GM19099 (cell line): ENCODE results near the gene ZNF546.
A peak's percentile ranks its signal among the peaks of the same experiment; 100 is the strongest.

Experiments used
- POLR2A ChIP-seq: IDR thresholded peaks from 3 replicates; pipeline ENCODE4 v1.6.1; 2011; ENCODE audit warnings: low read depth; ENCODE audit not compliant: insufficient read length; ENCODE audit errors: extremely low read depth

ZNF546 gene

DNA sequence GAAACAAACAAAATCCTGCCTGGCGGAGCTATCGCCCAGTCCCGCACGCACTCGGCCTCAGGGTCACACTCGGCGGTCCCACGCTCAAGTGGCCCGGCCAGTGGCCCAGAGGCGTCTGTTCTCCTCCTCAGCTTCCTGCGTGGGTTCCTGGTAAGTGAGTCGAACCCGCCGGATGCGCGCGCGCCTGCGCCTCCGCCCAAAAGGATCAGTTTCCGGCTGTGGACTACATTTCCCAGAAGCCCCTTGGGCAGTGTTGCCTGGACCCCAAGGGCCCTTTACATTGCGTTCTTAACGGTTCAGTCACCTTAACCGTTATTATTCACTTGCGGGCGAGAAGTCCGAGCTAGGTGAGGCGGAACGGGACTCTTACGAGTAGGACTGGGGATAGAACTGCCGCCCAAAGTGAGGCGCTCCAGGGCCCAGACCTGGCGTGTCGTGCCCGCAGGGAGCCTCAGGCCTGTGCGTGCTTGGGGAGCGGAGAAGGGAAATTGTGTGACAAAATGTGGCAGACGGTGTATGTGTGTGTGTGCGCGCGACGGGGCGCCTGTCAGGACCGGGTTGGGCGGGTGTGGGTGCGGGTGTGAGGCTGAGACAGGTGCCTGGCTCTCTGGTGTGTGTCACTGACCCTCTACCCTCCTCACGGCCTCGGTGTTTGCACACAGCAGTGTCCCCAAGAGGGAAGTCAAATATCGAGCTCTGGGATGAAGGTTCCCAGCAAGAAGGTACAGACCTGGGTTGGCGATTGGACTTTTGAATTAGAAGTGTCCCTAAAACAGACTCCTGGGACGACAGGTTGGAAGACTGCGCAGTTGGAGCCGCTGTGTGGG lies at the start of gene ZNF546:
Gene ZNF546, plus strand, starts transcription at position 250 of the 827 bp plus-strand sequence. CDS start 1,267 bp downstream, outside the sequence.
- peak; percentile 98 for TF ChIP-seq POLR2A

DNA sequence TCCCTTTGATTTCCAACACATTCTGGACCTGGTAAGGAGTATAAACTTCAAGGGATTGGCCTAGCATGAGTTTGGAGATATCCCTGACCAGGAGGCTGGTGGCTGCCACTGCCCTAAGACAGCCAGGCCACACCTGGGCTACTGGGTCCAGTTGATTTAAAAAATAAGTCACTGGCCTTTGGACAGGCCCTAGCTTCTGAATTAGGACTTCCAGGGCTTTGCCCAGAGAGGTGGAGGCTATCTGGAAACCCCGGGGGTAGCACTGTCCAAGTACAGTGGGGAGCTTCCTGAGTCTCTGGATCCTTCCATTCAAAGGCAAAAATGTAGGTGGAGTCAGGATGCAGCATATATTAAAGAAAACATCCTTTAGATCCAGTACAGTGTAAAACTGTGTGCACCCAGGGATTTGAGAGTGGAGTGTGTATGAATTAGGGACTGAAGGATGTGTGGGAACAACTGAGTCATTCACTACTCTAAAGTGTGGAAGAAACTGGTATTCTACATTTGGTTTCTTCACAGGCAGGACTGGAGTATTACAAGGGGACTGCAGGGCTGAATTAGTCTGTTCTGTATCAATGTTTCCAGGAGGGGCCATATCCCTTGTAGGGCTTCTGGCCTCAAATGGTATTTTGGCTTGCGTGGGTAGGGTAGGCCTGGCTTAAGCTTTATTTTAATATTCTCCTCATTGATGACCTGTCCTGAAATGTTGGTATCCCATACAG lies 47.7 kb upstream of the ZNF546 start:
- no peak for TF ChIP-seq POLR2A

DNA sequence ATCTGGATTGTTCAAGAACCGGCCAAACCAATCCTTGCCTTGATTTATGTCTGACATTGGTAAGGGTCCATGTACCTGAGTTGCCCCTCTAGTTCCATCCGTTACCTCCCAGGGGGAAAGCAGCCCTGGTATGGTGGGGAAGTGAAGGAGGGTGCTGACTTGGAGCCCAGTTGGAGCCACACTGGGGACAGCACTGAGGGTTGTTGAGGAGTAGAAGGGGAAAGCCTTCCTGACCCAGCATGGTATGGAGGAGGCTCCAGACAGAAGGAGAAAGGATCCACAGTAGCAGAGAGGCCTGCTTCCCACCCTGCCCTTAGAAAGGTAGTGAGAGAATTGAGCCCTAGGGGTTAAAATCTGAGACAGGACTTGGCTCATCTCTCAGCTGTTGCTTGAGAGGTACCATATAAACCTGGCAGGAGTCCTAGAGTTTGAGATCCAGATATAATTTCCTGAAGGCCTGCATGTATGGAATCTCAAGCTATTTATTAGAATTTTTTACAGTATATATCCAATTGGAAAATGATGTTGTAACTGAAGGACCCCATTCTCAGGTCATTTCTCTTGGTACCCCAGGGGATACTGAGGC lies 45.7 kb upstream of the ZNF546 start:
- no peak for TF ChIP-seq POLR2A

DNA sequence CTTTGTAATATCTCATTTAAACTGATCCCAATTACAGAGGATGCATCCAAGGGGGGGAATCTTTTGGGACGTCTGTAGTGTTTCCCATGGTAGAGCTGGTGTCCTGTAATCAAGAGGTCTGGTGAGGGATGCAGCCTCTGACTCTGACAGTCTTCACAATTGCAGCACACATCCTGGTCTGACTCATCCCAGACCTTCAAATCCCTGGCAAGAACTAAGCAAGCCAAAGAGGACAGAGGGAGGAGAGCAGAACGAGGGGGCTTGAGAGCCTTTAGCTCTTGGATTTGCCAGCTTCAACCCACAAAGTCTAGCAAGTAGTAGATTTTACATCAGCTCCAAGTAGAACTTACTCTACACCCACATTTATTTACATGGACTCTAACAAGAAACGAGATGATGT lies 45.2 kb upstream of the ZNF546 start:
- no peak for TF ChIP-seq POLR2A

DNA sequence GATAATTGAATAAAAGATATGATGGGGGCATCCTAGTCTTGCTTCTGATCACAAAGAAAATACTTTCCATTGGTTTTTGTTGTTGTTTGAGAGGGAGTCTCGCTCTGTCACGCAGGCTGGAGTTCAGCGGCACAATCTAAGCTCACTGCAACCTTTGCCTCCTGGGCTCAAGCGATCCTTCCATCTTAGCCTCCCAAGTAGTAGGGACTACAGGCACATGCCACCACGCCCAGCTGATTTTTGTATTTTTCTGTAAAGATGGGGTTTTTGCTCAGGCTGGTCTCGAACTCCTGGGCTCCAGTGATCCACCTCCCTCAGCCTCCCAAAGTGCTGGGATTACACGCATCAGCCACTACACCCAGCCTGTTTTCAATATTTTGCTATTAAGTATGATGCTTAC lies 42.9 kb upstream of the ZNF546 start:
- TF ChIP-seq POLR2A = no peak

DNA sequence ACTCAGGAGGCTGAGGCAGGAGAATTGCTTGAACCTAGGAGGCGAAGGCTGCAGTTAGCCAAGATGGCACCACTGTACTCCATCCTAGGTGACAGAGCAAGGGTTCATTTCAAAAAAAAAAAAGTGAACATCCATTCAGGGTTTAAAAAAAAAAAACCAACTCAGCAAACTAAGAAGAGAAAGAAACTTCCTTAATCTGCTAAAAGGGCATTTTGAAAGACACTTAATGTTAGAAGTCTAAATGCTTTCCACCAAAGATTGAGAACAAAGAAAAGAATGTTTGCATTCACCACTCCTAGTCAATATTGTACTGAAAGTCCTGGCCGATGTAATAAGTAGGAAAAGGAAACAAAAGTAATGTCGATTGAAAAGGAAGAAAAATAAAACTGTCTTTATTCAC lies 33.0 kb upstream of the ZNF546 start:
- TF ChIP-seq POLR2A = no peak

DNA sequence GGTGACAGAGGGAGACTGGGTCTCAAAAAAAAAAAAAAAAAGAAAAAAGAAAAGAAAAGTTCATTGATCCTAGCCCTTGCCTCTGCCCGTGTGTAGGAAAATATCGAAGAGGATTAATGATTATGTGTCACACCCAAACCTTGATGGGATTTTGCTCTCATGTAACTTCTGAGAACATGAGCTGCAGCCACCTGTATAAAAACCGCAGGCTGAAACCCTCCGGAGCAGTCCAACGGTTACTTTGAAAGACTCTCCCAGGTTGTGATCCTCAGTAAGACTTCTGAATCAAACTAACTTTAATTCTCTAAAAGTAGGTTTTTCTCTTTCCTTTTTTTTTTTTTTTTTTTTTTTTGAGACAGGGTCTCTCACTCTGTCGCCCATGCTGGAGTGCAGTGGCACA lies 30.2 kb upstream of the ZNF546 start:
- TF ChIP-seq POLR2A = no peak

DNA sequence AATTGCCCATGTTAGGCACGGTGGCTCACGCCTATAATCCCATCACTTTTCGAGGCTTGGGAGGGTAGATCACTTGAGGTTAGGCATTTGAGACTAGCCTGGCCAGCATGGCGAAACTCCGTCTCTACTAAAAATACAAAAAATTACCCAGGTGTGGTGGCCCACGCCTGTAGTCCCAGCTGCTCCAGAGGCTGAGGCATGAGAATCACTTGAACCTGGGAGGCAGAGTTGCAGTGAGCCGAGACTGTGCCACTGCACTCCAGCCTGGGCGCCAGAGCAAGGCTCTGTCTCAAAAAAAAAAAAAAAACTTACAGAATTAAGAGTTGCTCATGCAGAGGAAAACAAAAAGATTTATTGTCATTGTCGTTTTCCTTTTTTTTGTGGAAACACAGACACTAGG lies 29.3 kb upstream of the ZNF546 start:
- TF ChIP-seq POLR2A = no peak

DNA sequence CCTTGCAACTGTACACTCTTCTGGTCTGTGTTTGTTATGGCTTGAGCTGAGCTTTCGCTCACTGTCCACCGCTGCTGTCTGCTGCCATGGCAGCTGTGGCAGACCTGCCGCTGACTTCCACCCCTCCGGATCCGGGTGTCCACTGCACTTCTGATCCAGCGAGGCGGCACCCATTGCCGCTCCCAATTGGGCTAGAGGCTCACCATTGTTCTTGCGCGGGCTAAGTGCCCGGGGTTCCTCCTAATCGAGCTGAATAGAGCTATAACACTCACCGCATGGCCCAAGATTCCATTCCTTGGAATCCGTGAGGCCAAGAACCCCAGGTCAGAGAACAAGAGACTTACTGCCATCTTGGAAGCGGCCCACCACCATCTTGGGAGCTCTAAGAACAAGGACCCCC lies 28.1 kb upstream of the ZNF546 start:
- no peak for TF ChIP-seq POLR2A

DNA sequence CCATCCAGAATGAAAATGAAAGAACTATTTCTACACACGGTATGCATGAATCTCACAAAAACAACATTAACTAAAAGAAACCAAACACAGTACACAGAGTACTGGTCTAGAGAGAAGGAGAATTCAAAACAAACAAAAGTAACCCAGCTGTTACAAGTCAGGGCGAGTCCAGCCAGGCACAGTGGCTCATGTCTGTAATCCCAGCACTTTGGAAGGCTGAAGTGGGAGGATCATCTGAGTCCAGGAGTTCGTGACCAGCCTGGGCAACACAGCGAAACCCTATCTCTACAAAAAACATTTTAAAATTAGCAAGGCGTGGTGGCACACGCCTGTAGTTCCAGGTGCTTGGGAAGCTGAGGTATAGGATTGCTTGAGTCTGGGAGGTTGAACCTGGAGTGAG lies 27.6 kb upstream of the ZNF546 start:
- TF ChIP-seq POLR2A = no peak

DNA sequence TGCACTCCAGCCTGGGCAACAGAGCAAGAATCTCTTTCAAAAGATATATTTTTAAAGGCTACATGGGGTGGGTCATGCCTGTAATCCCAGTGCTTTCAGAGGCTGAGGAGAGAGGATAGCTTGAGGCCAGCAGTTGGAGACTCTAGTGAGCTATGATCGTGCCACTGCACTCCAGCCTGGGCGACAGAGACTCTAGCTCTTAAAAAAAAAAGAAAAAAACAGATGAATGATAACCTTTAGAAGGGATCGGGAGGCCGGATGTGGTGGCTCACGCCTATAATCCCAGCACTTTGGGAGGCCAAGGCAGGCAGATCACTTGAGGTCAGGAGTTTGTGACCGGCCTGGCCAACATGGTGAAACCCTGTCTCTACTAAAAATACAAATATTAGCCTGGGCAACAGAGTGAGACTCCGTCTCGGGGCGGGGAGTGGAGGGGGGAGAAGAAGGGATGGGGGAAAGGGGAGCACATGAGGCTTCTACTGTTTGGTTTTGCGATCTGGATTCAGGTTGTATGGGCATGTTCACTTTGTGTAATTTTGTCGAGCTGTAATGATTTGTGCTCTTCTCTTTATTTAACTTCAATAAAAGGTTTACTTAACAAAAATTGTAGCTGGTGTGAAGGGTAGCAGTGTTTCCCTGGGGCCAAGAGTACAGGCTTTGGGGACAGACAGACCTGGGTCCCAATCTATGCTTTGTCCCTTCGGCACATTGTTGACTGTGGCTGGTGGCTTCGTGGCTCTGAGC lies 27.0 kb upstream of the ZNF546 start:
- TF ChIP-seq POLR2A = no peak

DNA sequence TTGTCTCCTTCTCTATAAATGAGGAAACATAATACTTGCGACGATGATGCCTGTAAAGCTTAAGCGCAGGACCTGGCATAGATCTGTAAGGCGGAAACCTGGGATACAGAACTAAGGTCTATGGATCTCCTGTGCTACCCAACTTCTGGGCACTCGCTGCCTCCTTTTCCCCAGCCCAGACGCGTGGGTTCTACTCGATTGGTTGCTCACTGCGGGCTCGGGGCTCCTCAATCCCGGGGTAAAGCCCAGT lies 26.5 kb upstream of the ZNF546 start:
- no peak for TF ChIP-seq POLR2A

DNA sequence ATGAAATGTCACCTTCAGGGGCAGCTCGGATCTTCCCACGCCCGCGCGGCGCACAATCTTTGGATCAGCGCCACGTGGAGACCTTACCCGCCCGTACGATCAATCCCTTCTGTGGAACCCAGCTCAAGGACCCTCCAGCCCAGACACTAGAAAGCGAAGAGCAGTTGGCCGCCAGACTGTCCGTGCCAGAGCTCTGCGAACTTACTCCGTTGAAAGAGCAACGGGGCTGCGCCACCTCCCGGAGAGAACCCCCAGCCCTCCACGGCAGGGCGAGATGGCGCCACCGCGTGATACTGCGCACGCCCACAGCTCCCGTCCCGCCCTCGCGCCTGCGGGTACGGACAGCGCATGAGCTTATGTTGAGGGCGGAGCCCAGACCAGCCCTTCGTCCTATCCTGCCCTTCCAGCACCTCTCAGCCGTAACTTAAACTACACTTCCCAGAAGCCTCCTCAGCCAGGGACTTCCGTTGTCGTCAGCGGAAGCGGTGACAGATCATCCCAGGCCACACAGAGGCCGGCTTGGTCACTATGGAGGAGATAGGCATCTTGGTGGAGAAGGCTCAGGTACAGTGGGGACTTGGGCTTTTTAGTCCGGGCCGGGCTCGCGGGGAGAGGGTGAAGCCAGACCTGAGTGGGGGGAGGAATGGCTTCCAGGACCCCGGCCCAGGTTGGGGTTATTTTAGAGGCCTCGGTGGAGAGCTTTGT lies 26.0 kb upstream of the ZNF546 start, which contains the start of gene PSMC4:
Gene PSMC4, plus strand, starts transcription at position 491 of the 705 bp plus-strand sequence. Its CDS starts 38 bp downstream, at position 529.
- peak; percentile 78 for TF ChIP-seq POLR2A

DNA sequence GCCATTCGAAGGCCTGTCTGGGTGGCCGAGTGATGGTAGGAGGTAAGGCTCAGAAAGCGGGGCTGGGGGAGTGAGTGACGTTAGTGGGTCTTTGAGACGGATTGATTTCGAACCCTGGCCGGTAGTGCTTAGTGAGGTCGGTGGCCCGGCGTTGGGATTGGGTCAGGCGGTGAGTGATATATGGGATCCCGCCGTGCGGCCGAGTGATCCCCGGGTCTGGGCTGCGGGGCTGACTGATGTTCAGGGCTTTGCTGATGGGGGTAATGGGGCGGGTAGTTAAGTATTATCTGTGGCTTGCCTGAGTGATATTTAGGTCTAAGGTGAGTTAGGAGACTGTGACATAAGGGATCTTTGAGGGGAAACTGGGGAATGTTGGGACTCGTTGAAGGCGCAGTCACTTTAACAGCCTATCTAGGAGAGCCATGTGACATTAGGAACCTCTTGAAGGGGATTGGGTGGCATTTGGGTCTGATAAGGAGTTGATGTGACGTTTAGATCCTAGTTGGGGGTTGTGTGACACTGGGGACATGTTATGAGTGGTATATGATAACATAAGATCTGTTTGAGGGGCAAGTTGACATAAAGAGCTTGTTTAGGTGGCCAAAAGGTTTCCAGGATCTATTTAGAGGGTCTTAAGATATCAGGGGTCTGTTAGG lies 25.4 kb upstream of the ZNF546 start:
- no peak for TF ChIP-seq POLR2A

DNA sequence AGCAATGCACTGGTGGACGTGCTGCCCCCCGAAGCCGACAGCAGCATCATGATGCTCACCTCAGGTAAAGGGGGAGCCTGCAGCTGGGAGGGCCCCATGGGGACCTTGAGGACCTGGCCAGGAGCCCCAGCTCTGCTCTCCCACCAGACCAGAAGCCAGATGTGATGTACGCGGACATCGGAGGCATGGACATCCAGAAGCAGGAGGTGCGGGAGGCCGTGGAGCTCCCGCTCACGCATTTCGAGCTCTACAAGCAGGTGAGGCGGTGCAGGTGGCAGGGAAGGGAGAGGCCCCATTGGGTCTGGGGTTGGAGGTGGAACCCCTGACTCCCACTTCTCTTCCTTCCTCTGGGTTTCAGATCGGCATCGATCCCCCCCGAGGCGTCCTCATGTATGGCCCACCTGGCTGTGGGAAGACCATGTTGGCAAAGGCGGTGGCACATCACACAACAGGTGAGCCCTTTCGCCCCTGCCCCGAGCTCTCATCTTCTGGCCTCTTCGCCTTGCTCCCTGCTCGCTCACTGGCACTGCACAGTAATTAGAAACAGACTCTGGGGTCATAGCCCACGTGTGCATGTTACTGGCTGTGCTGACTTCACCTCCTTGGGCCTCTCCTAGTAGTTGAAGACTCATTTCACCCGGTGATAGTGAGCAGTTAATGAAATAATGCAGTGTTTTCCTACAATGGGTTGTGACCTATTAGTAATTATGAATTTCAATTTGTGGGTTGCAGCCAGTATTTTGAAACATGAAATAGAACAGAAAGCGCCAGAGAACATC lies 22.3 kb upstream of the ZNF546 start:
- no peak for TF ChIP-seq POLR2A
